CD14-positive monocyte (primary cell): ENCODE results near the gene DAO. TPM values are rescaled to one million over a fixed set of nuclear protein-coding genes. Genes with fewer than 3 reads are reported as not detected.
"Not testable (repeated sequence)": the region's sequence is repeated elsewhere in the genome, so short reads cannot be mapped to it uniquely, and the experiment has no call there.

Experiments
- DNase-seq, 3 donors: peaks; one replicate each; pipeline ENCODE4 v3.0.0-alpha.2; 2011 to 2022
- H2AFZ ChIP-seq: 2 replicates; pipeline ENCODE4 v1.6.0; 2012; ENCODE audit warnings: mild to moderate bottlenecking, low read depth, low read length, inconsistent platforms; ENCODE audit not compliant: insufficient read depth, poor library complexity, severe bottlenecking
- H3K27ac ChIP-seq, 2 donors: 1 replicate in 1 of 2; 2 replicates in 1 of 2; pipeline ENCODE4 v1.5.1; 2012 to 2013; ENCODE audit warnings: low read length in 2 of 2, control low read depth in 1 of 2, inconsistent platforms in 1 of 2, low read depth in 1 of 2, mild to moderate bottlenecking in 1 of 2
- H3K27me3 ChIP-seq, 2 donors: one replicate each; pipeline versions ENCODE4 v1.6.0 to v1.6.1; 2011 to 2013; ENCODE audit warnings: low read length in 2 of 2; ENCODE audit not compliant: control insufficient read depth in 2 of 2, insufficient read depth in 2 of 2
- H3K36me3 ChIP-seq, 2 donors: replicated peaks in 1 of 2; 1 replicate in 1 of 2; 2 replicates in 1 of 2; pipeline versions ENCODE4 v1.5.1 to v1.6.1; 2012 to 2013; ENCODE audit warnings: low read length in 2 of 2, control low read depth in 1 of 2, inconsistent platforms in 1 of 2, mild to moderate bottlenecking in 1 of 2; ENCODE audit not compliant: insufficient read depth in 2 of 2, control insufficient read depth in 1 of 2
- H3K4me1 ChIP-seq, 2 donors: 1 replicate in 1 of 2; 2 replicates in 1 of 2; pipeline versions ENCODE4 v1.5.1 to v1.6.1; 2012 to 2013; ENCODE audit warnings: low read length in 2 of 2, control low read depth in 1 of 2, inconsistent platforms in 1 of 2, mild to moderate bottlenecking in 1 of 2, moderate library complexity in 1 of 2; ENCODE audit not compliant: insufficient read depth in 2 of 2, control insufficient read depth in 1 of 2
- H3K4me2 ChIP-seq: replicated peaks from 2 replicates; pipeline ENCODE3; 2012; ENCODE audit warnings: low read length, moderate library complexity, mild to moderate bottlenecking; ENCODE audit not compliant: poor library complexity, severe bottlenecking; ENCODE audit errors: extremely low read depth
- H3K4me3 ChIP-seq, 3 experiments: fragments of 200-600 bp in 1 of 3; sonication (generic) in 1 of 3; replicated peaks in 1 of 3; 1 replicate in 2 of 3; 2 replicates in 1 of 3; pipeline ENCODE4 v1.5.1; 2011 to 2013; ENCODE audit warnings: low read length in 3 of 3, mild to moderate bottlenecking in 3 of 3, control low read depth in 2 of 3, low read depth in 2 of 3, inconsistent platforms in 1 of 3, moderate library complexity in 1 of 3
- H3K79me2 ChIP-seq: 2 replicates; pipeline ENCODE4 v1.6.0; 2012; ENCODE audit warnings: mild to moderate bottlenecking, control low read depth, inconsistent platforms, low read length, moderate library complexity; ENCODE audit not compliant: insufficient read depth
- H3K9ac ChIP-seq: 2 replicates; pipeline ENCODE4 v1.6.0; 2017; ENCODE audit warnings: low read length, mild to moderate bottlenecking; ENCODE audit not compliant: insufficient read depth, poor library complexity, severe bottlenecking
- H3K9me3 ChIP-seq, 2 donors: replicated peaks in 1 of 2; 1 replicate in 1 of 2; 2 replicates in 1 of 2; pipeline versions ENCODE4 v1.5.1 to v1.6.1; 2012 to 2013; ENCODE audit warnings: low read length in 2 of 2, control low read depth in 1 of 2; ENCODE audit not compliant: control insufficient read depth in 1 of 2, insufficient read depth in 1 of 2
- H4K20me1 ChIP-seq: 2 replicates; pipeline ENCODE4 v1.6.0; 2012; ENCODE audit warnings: mild to moderate bottlenecking, low read length, control low read depth, moderate library complexity; ENCODE audit not compliant: insufficient read depth
- H3K27ac Mint-ChIP-seq, 7 donors: one replicate each; pipeline ENCODE4 v1.8.0; 2020; ENCODE audit warnings: mild to moderate bottlenecking in 7 of 7, mixed read lengths in 7 of 7, moderate library complexity in 6 of 7, inconsistent platforms in 2 of 7
- H3K27me3 Mint-ChIP-seq, 3 donors: one replicate each; pipeline ENCODE4 v1.8.0; 2021 to 2022; ENCODE audit warnings: low read depth in 3 of 3, mild to moderate bottlenecking in 3 of 3, mixed read lengths in 3 of 3, moderate library complexity in 3 of 3, inconsistent platforms in 1 of 3
- H3K36me3 Mint-ChIP-seq, 2 donors: one replicate each; pipeline ENCODE4 v1.8.0; 2020; ENCODE audit warnings: mixed read lengths in 2 of 2, inconsistent platforms in 1 of 2, mild to moderate bottlenecking in 1 of 2
- H3K4me1 Mint-ChIP-seq: one replicate; pipeline ENCODE4 v1.8.0; 2020; ENCODE audit warnings: mild to moderate bottlenecking, mixed read lengths
- H3K4me3 Mint-ChIP-seq, 2 donors: one replicate each; pipeline ENCODE4 v1.8.0; 2020; ENCODE audit warnings: mild to moderate bottlenecking in 2 of 2, mixed read lengths in 2 of 2, moderate library complexity in 1 of 2
- H3K9me3 Mint-ChIP-seq, 7 donors: one replicate each; pipeline ENCODE4 v1.8.0; 2020 to 2022; ENCODE audit warnings: mixed read lengths in 7 of 7, mild to moderate bottlenecking in 6 of 7, moderate library complexity in 6 of 7, inconsistent platforms in 2 of 7
- WGBS: methylation state at CpG from one replicate; pipeline ENCODE4 v1.1.5; 2013; ENCODE audit warnings: missing lambda C conversion rate; ENCODE audit not compliant: insufficient coverage; 5-methylcytosine and 5-hydroxymethylcytosine counted together
- intact Hi-C, 2 donors: fragments of 100-400 bp; cut with micrococcal nuclease; formaldehyde crosslinking; loops; one replicate each; pipeline versions ENCODE4 v1.15.0 to v1.15.1; 2023
- polyA plus RNA-seq, 3 donors: library from polyadenylated mRNA; depleted of rRNA in 1 of 3; unstranded in 2 of 3; stranded (reverse) in 1 of 3; fragments of 300-500 nt in 2 of 3; fragments of >200 nt in 1 of 3; fragmentation: Illumina TruSeq in 2 of 3; gene quantifications; 1 replicate in 2 of 3; 2 replicates in 1 of 3; pipeline ENCODE4 v1.2.3, GENCODE V29; 2012 to 2021
- TF ChIP-seq, protein P1 (sequence below): fragments of 200-600 bp; IDR thresholded peaks from one replicate; pipeline ENCODE4 v1.8.0; 2022; ENCODE audit warnings: antibody characterized with exemption, mild to moderate bottlenecking

DAO gene
- polyA plus RNA-seq, 3 donors, result not detected

DNA sequence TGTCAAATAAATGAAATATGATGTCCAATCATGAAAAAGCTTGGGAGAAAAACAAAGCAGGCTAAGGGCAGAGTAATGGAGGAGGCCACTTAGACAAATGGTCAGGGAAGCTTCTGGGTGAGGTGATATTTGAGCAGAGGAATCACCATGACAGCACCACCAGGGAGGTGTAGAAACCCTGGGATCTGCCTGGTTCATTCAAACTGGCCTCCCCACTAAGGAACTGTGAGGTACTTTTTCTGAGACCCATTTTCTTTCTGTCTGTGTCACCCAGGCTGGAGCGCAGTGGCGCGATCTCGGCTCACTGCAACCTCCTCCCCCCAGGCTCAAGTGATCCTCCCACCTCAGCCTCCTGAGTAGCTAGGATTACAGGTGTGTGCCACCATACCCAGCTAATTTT is 14.7 kb upstream of the DAO start:
- Mint-ChIP-seq H3K4me3 (no peak overlapping the region), H3K27me3 (no peaks in the 10 kb centered on the region), H3K36me3 (peaks cover 0 to 2% of the 10 kb centered on the region in 2 donors), H3K9me3 (peaks cover 0 to 4% (median 0%) of the 10 kb centered on the region in 7 donors), H3K4me1 (peaks cover 37% of the 10 kb centered on the region), H3K27ac (peak overlapping the region in 2 of 7 donors; percentile 45 to 48)
- Histone ChIP-seq H3K79me2 (no peaks in the 10 kb centered on the region), H3K9ac (no peak overlapping the region), H3K4me2 (no peak overlapping the region), H2AFZ (no peak overlapping the region), H3K9me3 (no peaks in the 10 kb centered on the region), H3K27ac (no peak overlapping the region), H3K4me3 (no peak overlapping the region), H3K4me1 (peaks cover 35 to 41% of the 10 kb centered on the region in 2 donors), H3K27me3 (no peaks in the 10 kb centered on the region), H3K36me3 (no peaks in the 10 kb centered on the region), H4K20me1 (no peaks in the 10 kb centered on the region)
- WGBS, result 100% methylated on average over 1 of the region's 4 CpGs
- TF ChIP-seq, protein P1, sequence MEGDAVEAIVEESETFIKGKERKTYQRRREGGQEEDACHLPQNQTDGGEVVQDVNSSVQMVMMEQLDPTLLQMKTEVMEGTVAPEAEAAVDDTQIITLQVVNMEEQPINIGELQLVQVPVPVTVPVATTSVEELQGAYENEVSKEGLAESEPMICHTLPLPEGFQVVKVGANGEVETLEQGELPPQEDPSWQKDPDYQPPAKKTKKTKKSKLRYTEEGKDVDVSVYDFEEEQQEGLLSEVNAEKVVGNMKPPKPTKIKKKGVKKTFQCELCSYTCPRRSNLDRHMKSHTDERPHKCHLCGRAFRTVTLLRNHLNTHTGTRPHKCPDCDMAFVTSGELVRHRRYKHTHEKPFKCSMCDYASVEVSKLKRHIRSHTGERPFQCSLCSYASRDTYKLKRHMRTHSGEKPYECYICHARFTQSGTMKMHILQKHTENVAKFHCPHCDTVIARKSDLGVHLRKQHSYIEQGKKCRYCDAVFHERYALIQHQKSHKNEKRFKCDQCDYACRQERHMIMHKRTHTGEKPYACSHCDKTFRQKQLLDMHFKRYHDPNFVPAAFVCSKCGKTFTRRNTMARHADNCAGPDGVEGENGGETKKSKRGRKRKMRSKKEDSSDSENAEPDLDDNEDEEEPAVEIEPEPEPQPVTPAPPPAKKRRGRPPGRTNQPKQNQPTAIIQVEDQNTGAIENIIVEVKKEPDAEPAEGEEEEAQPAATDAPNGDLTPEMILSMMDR, result no peak
- DNase-seq, result no peak
- intact Hi-C loops, result no loop called here

DNA sequence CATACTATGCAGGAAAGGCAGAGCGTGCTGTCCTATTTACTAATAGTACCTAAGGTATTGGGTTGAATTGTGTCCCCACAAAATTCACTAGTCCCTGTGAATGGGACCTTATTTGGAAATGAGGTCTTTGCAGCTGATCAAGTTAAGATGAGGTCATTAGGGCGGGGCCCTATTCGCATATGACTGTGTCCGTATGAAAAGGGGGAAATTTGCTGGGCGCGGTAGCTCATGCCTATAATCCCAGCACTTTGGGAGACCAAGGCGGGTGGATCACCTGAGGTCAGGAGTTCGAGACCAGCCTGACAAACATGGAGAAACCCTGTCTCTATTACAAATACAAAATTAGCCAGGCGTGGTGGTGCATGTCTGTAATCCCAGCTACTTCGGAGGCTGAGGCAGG is 13.8 kb upstream of the DAO start:
- H3K36me3 Mint-ChIP-seq, H3K36me3 ChIP-seq, H3K9ac ChIP-seq, intact Hi-C loops, H3K4me2 ChIP-seq, H3K4me3 ChIP-seq, H3K27me3 ChIP-seq, H3K79me2 ChIP-seq, H3K4me3 Mint-ChIP-seq, H3K27ac ChIP-seq, H4K20me1 ChIP-seq, H2AFZ ChIP-seq, H3K27me3 Mint-ChIP-seq, H3K9me3 ChIP-seq, H3K9me3 Mint-ChIP-seq: not testable (repeated sequence)
- peaks cover 26 to 32% of the 10 kb centered on the region in 2 donors for H3K4me1 ChIP-seq
- DNase-seq, result peak in 2 of 3 donors; percentile 60 to 81
- Mint-ChIP-seq H3K27ac (peak overlapping the region in 5 of 7 donors; percentile 57 to 83 (median 64)), H3K4me1 (peaks cover 29% of the 10 kb centered on the region)
- WGBS, result 47% methylated on average over 3 of the region's 10 CpGs
